Measurements from ENCODE around the gene UPP2. TPM values are rescaled to one million over a fixed set of nuclear protein-coding genes. Genes with fewer than 3 reads are reported as not detected.

Gene UPP2
- total and polyA plus RNA-seq, 2 of the 13 experiments (the other 11 are each of a cell fraction or from before 2014, with no cell fraction given): 0.07 to 0.28 TPM

DNA sequence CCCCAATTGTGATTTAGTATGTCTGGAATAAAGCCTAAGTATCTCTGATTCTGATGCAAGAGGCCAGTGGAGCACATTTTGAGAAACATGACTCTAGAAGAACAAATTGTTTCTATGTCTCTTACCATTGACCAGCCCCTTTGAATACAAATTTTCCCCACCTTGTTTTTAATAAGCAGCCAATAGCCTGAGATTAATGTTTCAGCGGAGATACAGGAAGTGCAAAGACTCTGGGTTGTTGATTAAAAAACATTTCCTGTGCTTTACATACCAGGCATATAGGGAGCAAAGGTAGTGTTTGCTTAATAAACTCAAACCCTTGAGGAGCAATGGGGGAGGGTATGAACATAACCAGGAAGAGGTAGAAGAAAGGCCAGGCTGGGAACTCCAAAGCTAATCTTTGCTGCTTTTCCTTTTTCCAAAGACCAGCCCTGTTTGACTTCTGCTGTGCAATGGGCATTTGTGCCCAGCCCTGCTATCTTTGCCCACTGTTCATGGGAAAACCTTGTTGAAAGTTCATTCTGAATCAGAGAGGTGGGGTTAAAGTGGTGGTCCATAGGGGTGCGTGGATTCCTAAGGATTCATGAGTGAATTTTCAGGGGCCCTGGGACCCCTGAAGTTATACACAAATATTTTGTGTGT lies 29.3 kb downstream of the UPP2 start (continued):
- TF ChIP-seq ZNF687 (CRISPR knock-in tag; IDR thresholded peaks at IDR 0.05) (no peak), FOXK1 (CRISPR knock-in tag; IDR thresholded peaks at IDR 0.05; ENCODE audit: borderline replicate concordance, low read depth) (peak; percentile 83; the same call in 1 of the 2 replicates), GMEB1 (CRISPR knock-in tag; IDR thresholded peaks at IDR 0.05; ENCODE audit: borderline replicate concordance) (no peak; the same call in 1 of the 2 replicates), ZNF761 (CRISPR knock-in tag; conservative IDR thresholded peaks at IDR 0.05) (no peak; the same call in 1 of the 2 replicates), ZNF703 (CRISPR knock-in tag; IDR thresholded peaks at IDR 0.05; ENCODE audit: borderline replicate concordance) (no peak), ZNF543 (CRISPR knock-in tag; IDR thresholded peaks at IDR 0.05) (no peak), RCOR2 (CRISPR knock-in tag; IDR thresholded peaks at IDR 0.05) (peak; percentile 91), ZNF792 (CRISPR knock-in tag; IDR thresholded peaks at IDR 0.05) (peak; percentile 81), EED (CRISPR knock-in tag; IDR thresholded peaks at IDR 0.05) (no peak), UBTF (CRISPR knock-in tag; IDR thresholded peaks at IDR 0.05) (no peak), ZNF572 (CRISPR knock-in tag; IDR thresholded peaks at IDR 0.05) (no peak), ZBTB38 (CRISPR knock-in tag; IDR thresholded peaks at IDR 0.05) (no peak)
- TF ChIP-seq, protein P1, sequence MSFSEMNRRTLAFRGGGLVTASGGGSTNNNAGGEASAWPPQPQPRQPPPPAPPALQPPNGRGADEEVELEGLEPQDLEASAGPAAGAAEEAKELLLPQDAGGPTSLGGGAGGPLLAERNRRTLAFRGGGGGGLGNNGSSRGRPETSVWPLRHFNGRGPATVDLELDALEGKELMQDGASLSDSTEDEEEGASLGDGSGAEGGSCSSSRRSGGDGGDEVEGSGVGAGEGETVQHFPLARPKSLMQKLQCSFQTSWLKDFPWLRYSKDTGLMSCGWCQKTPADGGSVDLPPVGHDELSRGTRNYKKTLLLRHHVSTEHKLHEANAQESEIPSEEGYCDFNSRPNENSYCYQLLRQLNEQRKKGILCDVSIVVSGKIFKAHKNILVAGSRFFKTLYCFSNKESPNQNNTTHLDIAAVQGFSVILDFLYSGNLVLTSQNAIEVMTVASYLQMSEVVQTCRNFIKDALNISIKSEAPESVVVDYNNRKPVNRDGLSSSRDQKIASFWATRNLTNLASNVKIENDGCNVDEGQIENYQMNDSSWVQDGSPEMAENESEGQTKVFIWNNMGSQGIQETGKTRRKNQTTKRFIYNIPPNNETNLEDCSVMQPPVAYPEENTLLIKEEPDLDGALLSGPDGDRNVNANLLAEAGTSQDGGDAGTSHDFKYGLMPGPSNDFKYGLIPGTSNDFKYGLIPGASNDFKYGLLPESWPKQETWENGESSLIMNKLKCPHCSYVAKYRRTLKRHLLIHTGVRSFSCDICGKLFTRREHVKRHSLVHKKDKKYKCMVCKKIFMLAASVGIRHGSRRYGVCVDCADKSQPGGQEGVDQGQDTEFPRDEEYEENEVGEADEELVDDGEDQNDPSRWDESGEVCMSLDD (CRISPR knock-in tag; IDR thresholded peaks at IDR 0.05; ENCODE audit: borderline replicate concordance): no peak
- TF ChIP-seq, protein P2, sequence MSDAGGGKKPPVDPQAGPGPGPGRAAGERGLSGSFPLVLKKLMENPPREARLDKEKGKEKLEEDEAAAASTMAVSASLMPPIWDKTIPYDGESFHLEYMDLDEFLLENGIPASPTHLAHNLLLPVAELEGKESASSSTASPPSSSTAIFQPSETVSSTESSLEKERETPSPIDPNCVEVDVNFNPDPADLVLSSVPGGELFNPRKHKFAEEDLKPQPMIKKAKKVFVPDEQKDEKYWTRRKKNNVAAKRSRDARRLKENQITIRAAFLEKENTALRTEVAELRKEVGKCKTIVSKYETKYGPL (CRISPR knock-in tag; IDR thresholded peaks at IDR 0.05): no peak
- TF ChIP-seq, protein P3, sequence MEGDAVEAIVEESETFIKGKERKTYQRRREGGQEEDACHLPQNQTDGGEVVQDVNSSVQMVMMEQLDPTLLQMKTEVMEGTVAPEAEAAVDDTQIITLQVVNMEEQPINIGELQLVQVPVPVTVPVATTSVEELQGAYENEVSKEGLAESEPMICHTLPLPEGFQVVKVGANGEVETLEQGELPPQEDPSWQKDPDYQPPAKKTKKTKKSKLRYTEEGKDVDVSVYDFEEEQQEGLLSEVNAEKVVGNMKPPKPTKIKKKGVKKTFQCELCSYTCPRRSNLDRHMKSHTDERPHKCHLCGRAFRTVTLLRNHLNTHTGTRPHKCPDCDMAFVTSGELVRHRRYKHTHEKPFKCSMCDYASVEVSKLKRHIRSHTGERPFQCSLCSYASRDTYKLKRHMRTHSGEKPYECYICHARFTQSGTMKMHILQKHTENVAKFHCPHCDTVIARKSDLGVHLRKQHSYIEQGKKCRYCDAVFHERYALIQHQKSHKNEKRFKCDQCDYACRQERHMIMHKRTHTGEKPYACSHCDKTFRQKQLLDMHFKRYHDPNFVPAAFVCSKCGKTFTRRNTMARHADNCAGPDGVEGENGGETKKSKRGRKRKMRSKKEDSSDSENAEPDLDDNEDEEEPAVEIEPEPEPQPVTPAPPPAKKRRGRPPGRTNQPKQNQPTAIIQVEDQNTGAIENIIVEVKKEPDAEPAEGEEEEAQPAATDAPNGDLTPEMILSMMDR (CRISPR knock-in tag; IDR thresholded peaks at IDR 0.05): no peak
